ENCODE data around the gene PPIB.

- TF ChIP-seq POLR2AphosphoS5 (IDR thresholded peaks at IDR 0.05; ENCODE audit: low read depth, low read length) (no peak), TAF1 (IDR thresholded peaks at IDR 0.05; ENCODE audit: low read depth, low read length) (no peak)
Measured at GRCh38 chr15:64157599-64158125, 5.2 kb downstream of the PPIB start.

Data from GM12891 (cell line).